Activated naive CD4-positive, alpha-beta T cell treated with anti-CD3 and anti-CD28 coated beads, Interleukin-2, amount 10 ng/mL, durations not matched to agents 5 hours and 36 hours (primary cell): ENCODE measurements around the gene SYK. TPM values are rescaled to one million over a fixed set of nuclear protein-coding genes. Genes with fewer than 3 reads are reported as not detected.

Source experiments
- total RNA-seq, 2 experiments: library from RNA; stranded (reverse); gene quantifications; one replicate each; pipeline ENCODE4 v1.2.3, GENCODE V29; 2021

SYK gene
- under 1 TPM; 0.22 to 0.35 TPM for total RNA-seq

DNA sequence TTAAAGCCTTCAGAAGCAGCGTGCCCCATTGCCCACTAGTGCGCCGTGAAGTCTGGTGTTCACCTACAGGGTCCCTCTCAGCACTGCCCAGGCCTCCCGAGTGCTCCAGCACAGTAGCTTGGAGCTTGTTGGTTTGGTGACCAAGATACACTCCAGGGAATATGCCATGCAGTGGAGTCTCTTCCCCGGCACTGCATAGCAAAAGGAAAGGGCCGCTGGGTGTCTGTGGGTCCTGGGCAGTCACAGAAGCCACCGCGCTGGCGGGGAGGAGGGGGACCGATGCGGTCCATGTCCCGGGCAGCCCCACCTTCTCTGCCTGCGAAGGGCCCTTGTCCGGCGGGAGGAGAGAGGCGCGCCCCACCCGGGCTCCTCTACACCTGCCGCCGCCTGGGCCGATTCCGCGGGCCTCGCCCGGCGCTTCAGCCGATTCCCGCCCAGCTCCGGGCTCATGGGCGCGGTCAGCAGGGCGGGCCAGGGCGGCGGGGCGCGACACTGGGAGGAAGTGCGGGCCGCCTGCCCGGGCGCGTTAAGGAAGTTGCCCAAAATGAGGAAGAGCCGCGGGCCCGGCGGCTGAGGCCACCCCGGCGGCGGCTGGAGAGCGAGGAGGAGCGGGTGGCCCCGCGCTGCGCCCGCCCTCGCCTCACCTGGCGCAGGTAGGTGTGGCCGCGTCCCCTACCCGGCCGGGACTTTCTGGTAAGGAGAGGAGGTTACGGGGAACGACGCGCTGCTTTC is at the start of gene SYK:
SYK (plus strand) TSS at position 579 of the 732 bp plus-strand sequence. CDS start 42,080 bp downstream, outside the sequence.

Other genes starting within 250 kb of the SYK start
- not detected for gene DIRAS2, start 159.0 kb upstream of the SYK start, total RNA-seq